Fibroblast of skin of right biceps (primary cell): ENCODE data around the gene ASXL1.

Experiments
- DNase-seq: peaks from one replicate; pipeline ENCODE4 v3.0.0-alpha.2; 2013

Gene ASXL1

GRCh38 chr20:32442630-32443373 lies 84.7 kb downstream of the ASXL1 start:
- no peak for DNase-seq

- DNase-seq, result no peak
These were observed 85.3 kb downstream of the ASXL1 start for GRCh38 chr20:32443386-32443974.

- DNase-seq, result no peak
These were observed 86.5 kb downstream of the ASXL1 start for GRCh38 chr20:32444474-32445220.

- DNase-seq, result no peak
These were observed 87.6 kb downstream of the ASXL1 start for GRCh38 chr20:32445539-32446273.

GRCh38 chr20:32446301-32447100 lies 88.4 kb downstream of the ASXL1 start:
- no peak for DNase-seq

GRCh38 chr20:32447136-32448027 lies 89.3 kb downstream of the ASXL1 start:
- DNase-seq, result no peak

GRCh38 chr20:32448306-32449056 lies 90.3 kb downstream of the ASXL1 start:
- DNase-seq, result no peak

GRCh38 chr20:32449057-32449889 lies 91.1 kb downstream of the ASXL1 start:
- DNase-seq, result no peak

- DNase-seq, result no peak
These were observed 91.8 kb downstream of the ASXL1 start for GRCh38 chr20:32449890-32450401.

GRCh38 chr20:32450484-32451061 lies 92.4 kb downstream of the ASXL1 start:
- no peak for DNase-seq

GRCh38 chr20:32451340-32451681 lies 93.2 kb downstream of the ASXL1 start:
- no peak for DNase-seq

GRCh38 chr20:32451682-32452461 lies 93.7 kb downstream of the ASXL1 start:
- DNase-seq, result no peak

- DNase-seq, result no peak
These were observed 94.8 kb downstream of the ASXL1 start for GRCh38 chr20:32452776-32453466.

GRCh38 chr20:32453467-32454163 lies 95.5 kb downstream of the ASXL1 start:
- no peak for DNase-seq

GRCh38 chr20:32454164-32455145 lies 96.3 kb downstream of the ASXL1 start:
- DNase-seq, result no peak
